KMS-11 (cell line): ENCODE data around the gene EGR2.

Source experiments
- H2AFZ ChIP-seq: fragments of 200-600 bp; sonication (generic); 2 replicates; pipeline ENCODE4 v1.6.1; 2016; ENCODE audit warnings: antibody characterized with exemption, mixed run types, low read depth
- H3K27ac ChIP-seq: fragments of 200-600 bp; sonication (generic); 2 replicates; pipeline ENCODE4 v1.6.1; 2016; ENCODE audit warnings: mild to moderate bottlenecking, mixed run types
- H3K27me3 ChIP-seq: fragments of 200-600 bp; sonication (generic); 2 replicates; pipeline ENCODE4 v1.6.1; 2017; ENCODE audit warnings: mild to moderate bottlenecking, low read depth, mixed run types, moderate library complexity; ENCODE audit not compliant: insufficient read depth
- H3K36me3 ChIP-seq: fragments of 200-600 bp; sonication (generic); 2 replicates; pipeline ENCODE4 v1.6.1; 2017; ENCODE audit warnings: mild to moderate bottlenecking, mixed run types; ENCODE audit not compliant: insufficient read depth
- H3K4me1 ChIP-seq: fragments of 200-600 bp; sonication (generic); 2 replicates; pipeline ENCODE4 v1.6.1; 2016; ENCODE audit warnings: mild to moderate bottlenecking, low read depth, mixed run types; ENCODE audit not compliant: poor library complexity, severe bottlenecking
- H3K4me2 ChIP-seq: fragments of 200-600 bp; sonication (generic); 2 replicates; pipeline ENCODE4 v1.7.0; 2016; ENCODE audit warnings: mild to moderate bottlenecking, mixed run types
- H3K4me3 ChIP-seq: fragments of 200-600 bp; sonication (generic); IDR thresholded peaks from 2 replicates; pipeline ENCODE4 v1.6.1; 2017; ENCODE audit warnings: low read depth, low read length, mixed read lengths; ENCODE audit not compliant: insufficient read depth
- H3K79me2 ChIP-seq: fragments of 200-600 bp; sonication (generic); 2 replicates; pipeline ENCODE4 v1.6.1; 2016; ENCODE audit warnings: low read depth, mixed run types; ENCODE audit not compliant: insufficient read depth
- H3K9ac ChIP-seq: fragments of 200-600 bp; sonication (generic); 2 replicates; pipeline ENCODE4 v1.6.1; 2016; ENCODE audit warnings: mild to moderate bottlenecking, mixed run types
- H4K20me1 ChIP-seq: fragments of 200-600 bp; sonication (generic); 2 replicates; pipeline ENCODE4 v1.6.1; 2016; ENCODE audit warnings: mild to moderate bottlenecking, mixed run types; ENCODE audit not compliant: insufficient read depth
- TF ChIP-seq, protein P1 (sequence below): fragments of 200-600 bp; sonication (generic); conservative IDR thresholded peaks from 2 replicates; pipeline ENCODE4 v1.6.1; 2017; ENCODE audit warnings: low read depth, mild to moderate bottlenecking, antibody characterized with exemption, low read length, moderate library complexity, mixed read lengths

Gene EGR2

GRCh38 chr10:62805231-62806099 lies 10.7 kb downstream of the EGR2 start:
- TF ChIP-seq, protein P1, sequence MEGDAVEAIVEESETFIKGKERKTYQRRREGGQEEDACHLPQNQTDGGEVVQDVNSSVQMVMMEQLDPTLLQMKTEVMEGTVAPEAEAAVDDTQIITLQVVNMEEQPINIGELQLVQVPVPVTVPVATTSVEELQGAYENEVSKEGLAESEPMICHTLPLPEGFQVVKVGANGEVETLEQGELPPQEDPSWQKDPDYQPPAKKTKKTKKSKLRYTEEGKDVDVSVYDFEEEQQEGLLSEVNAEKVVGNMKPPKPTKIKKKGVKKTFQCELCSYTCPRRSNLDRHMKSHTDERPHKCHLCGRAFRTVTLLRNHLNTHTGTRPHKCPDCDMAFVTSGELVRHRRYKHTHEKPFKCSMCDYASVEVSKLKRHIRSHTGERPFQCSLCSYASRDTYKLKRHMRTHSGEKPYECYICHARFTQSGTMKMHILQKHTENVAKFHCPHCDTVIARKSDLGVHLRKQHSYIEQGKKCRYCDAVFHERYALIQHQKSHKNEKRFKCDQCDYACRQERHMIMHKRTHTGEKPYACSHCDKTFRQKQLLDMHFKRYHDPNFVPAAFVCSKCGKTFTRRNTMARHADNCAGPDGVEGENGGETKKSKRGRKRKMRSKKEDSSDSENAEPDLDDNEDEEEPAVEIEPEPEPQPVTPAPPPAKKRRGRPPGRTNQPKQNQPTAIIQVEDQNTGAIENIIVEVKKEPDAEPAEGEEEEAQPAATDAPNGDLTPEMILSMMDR, result no peak
- Histone ChIP-seq H3K27me3 (no peaks in the 10 kb centered on the region), H3K79me2 (peaks cover 30% of the 10 kb centered on the region), H3K4me3 (no peak overlapping the region), H4K20me1 (peaks cover 4% of the 10 kb centered on the region; the same call in 1 of the 2 replicates), H2AFZ (peak overlapping the region; percentile 90), H3K4me2 (peak overlapping the region; percentile 80; the same call in 1 of the 2 replicates), H3K36me3 (no peaks in the 10 kb centered on the region), H3K9ac (peak overlapping the region; percentile 94), H3K4me1 (peaks cover 41% of the 10 kb centered on the region), H3K27ac (peak overlapping the region; percentile 94)

DNA sequence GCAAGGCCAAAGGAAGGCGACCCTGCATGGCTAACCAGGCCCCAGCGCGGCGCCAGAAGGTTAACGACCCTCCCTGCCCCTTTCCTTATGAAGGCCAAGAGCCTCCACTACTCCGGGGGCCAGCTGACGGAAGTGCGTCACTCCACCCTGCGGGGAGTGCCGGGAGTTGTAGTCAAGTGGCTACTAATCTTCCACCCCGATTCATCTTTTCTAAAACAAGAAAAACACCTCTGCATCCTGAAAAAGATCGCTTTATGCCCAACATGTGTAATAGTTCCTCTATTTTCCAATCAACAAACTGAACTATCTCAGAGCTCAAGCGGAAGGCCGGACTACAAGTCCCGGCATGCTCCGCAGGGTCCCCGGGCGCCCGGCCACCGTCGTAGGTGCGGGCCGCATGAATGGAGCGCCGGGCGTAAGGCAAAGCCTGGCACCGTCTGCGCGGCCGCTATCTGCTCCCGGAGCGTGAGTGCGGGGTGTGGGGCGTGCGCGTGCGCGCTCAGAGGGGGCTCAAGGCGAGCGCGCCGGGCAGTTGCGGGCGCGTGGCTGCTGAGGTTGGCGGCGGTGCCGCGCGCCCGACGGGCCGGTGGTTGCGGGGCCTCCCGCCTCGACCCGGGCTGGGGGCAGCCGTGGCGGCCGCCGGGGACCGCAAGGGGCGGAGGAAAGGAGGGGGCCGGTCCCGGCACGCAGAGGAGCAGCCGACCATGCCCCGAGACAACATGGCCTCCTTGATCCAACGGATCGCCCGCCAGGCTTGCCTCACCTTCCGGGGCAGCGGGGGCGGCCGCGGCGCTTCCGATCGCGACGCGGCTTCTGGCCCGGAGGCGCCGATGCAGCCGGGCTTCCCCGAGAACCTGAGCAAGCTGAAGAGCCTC lies 11.6 kb downstream of the EGR2 start, which contains the start of gene ADO:
ADO (plus strand) TSS at position 365 of the 875 bp plus-strand sequence; CDS start at position 705, 340 bp downstream.
- H3K79me2 ChIP-seq, result peaks cover 30% of the 10 kb centered on the region
- H3K36me3 ChIP-seq, result no peaks in the 10 kb centered on the region
- H4K20me1 ChIP-seq, result peaks cover 4% of the 10 kb centered on the region; the same call in 1 of the 2 replicates
- no peak within 1 kb of the TSS for H3K4me3 ChIP-seq
- H2AFZ ChIP-seq, result peak within 1 kb of the TSS; percentile 90
- H3K27ac ChIP-seq, result peak within 1 kb of the TSS; percentile 94
- TF ChIP-seq, protein P1, result no peak
- H3K27me3 ChIP-seq, result no peaks in the 10 kb centered on the region
- peaks cover 33% of the 10 kb centered on the region for H3K4me1 ChIP-seq
- H3K4me2 ChIP-seq, result peak within 1 kb of the TSS; percentile 93
- H3K9ac ChIP-seq, result peak within 1 kb of the TSS; percentile 94

GRCh38 chr10:62803724-62804355 lies 12.3 kb downstream of the EGR2 start:
- peak overlapping the region; percentile 90 for H2AFZ ChIP-seq

More at GRCh38 chr10:62803724-62804355, 12.3 kb downstream of the EGR2 start:
- H3K9ac ChIP-seq, result peak overlapping the region; percentile 94
- H3K27ac ChIP-seq, result peak overlapping the region; percentile 94
- H3K4me2 ChIP-seq, result peak overlapping the region; percentile 93
- H3K4me3 ChIP-seq, result no peak overlapping the region
- H3K36me3 ChIP-seq, result no peaks in the 10 kb centered on the region
- TF ChIP-seq, protein P1, result no peak
- H4K20me1 ChIP-seq, result peaks cover 4% of the 10 kb centered on the region; the same call in 1 of the 2 replicates
- H3K79me2 ChIP-seq, result peaks cover 30% of the 10 kb centered on the region
- peaks cover 30% of the 10 kb centered on the region for H3K4me1 ChIP-seq
- no peaks in the 10 kb centered on the region for H3K27me3 ChIP-seq
